Loucy (cell line): ENCODE measurements around the gene ACTN1.

Experiments used
- EZH2phosphoT487 ChIP-seq: fragments of 200-600 bp; IDR thresholded peaks from 2 replicates; pipeline ENCODE4 v1.6.1; 2018; ENCODE audit warnings: antibody characterized with exemption, mild to moderate bottlenecking, moderate library complexity, borderline replicate concordance
- TF ChIP-seq, protein P1 (sequence below): fragments of 200-600 bp; sonication (generic); conservative IDR thresholded peaks from 2 replicates; pipeline ENCODE4 v1.5.1; 2014; ENCODE audit warnings: mild to moderate bottlenecking, antibody characterized with exemption, low read length

DNA sequence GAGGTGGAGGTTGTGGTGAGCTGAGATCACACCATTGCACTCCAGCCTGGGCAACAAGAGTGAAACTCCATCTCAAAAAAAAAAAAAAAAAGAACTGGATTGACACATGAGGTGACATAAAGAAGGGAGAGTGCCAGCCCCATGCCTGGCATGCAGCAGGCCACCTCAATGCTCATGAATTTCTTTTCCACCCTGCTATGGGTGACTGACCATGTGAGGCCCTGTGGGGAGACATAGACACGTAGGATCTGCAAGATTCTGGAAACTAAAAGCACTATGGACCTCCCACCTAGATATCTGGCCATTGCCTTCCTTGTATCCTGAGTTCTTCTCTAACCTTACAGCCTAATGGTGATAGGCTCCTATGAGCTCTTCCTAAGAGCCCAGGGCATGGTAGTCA lies 5.6 kb upstream of the ACTN1 start:
- TF ChIP-seq, protein P1, sequence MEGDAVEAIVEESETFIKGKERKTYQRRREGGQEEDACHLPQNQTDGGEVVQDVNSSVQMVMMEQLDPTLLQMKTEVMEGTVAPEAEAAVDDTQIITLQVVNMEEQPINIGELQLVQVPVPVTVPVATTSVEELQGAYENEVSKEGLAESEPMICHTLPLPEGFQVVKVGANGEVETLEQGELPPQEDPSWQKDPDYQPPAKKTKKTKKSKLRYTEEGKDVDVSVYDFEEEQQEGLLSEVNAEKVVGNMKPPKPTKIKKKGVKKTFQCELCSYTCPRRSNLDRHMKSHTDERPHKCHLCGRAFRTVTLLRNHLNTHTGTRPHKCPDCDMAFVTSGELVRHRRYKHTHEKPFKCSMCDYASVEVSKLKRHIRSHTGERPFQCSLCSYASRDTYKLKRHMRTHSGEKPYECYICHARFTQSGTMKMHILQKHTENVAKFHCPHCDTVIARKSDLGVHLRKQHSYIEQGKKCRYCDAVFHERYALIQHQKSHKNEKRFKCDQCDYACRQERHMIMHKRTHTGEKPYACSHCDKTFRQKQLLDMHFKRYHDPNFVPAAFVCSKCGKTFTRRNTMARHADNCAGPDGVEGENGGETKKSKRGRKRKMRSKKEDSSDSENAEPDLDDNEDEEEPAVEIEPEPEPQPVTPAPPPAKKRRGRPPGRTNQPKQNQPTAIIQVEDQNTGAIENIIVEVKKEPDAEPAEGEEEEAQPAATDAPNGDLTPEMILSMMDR, result no peak
- TF ChIP-seq EZH2phosphoT487, result no peak
